Stimulated activated CD4-positive, alpha-beta T cell treated with anti-CD3 and anti-CD28 coated beads, TNF-alpha, amount 100 ng/mL, for 4 hours (primary cell): Measurements from ENCODE around the gene TROAP.
"Not testable (repeated sequence)": the region's sequence is repeated elsewhere in the genome, so short reads cannot be mapped to it uniquely, and the experiment has no call there.

ENCODE experiments used
- DNase-seq, 3 experiments: peaks; one replicate each; pipeline ENCODE4 v3.0.0-alpha.2; 2020; ENCODE audit warnings: low read depth in 3 of 3

TROAP gene, protein sequence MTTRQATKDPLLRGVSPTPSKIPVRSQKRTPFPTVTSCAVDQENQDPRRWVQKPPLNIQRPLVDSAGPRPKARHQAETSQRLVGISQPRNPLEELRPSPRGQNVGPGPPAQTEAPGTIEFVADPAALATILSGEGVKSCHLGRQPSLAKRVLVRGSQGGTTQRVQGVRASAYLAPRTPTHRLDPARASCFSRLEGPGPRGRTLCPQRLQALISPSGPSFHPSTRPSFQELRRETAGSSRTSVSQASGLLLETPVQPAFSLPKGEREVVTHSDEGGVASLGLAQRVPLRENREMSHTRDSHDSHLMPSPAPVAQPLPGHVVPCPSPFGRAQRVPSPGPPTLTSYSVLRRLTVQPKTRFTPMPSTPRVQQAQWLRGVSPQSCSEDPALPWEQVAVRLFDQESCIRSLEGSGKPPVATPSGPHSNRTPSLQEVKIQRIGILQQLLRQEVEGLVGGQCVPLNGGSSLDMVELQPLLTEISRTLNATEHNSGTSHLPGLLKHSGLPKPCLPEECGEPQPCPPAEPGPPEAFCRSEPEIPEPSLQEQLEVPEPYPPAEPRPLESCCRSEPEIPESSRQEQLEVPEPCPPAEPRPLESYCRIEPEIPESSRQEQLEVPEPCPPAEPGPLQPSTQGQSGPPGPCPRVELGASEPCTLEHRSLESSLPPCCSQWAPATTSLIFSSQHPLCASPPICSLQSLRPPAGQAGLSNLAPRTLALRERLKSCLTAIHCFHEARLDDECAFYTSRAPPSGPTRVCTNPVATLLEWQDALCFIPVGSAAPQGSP

DNA sequence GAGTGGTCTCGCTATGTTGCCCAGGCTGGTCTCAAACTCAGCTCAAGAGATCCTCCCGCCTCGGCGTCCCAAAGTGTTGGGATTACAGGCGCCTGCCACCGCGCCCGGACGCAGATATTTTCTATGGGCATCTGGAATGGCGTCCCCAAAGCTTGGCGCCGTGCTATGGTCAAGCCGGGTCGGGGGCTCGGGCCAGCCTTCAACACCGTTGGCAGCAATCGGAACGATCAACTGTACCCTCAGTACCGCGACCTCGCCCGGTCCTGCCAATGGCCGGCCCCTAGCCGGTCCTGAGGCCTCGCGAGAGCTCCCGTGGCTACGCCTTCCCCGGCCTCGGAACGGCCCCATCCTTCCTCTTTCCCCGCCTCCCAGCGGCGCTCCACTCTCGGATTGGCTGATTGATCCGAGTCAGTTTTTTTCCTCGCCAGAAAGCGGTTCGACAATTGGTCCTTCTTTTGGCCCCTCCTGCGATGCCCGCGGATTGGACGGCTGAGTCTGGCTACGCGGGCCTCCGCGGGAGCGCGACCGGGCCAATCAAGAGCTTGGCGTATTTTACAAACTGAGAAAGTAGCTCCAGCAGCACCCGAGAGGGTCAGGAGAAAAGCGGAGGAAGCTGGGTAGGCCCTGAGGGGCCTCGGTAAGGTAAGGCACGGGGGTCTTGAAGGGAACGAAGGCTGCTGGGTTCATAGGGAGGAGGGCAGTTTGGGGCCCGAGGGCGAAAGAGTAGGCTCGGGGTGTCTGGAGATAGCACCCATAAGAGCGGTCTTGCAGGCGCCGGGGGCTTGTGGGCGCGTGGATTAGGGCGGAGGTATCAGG, at the start of gene TROAP:
TSS of gene TROAP (plus strand) at position 548 of the 816 bp plus-strand sequence. CDS start 354 bp downstream, outside the sequence.
- peak; percentile 86 to 95 (median 94) for DNase-seq

DNA sequence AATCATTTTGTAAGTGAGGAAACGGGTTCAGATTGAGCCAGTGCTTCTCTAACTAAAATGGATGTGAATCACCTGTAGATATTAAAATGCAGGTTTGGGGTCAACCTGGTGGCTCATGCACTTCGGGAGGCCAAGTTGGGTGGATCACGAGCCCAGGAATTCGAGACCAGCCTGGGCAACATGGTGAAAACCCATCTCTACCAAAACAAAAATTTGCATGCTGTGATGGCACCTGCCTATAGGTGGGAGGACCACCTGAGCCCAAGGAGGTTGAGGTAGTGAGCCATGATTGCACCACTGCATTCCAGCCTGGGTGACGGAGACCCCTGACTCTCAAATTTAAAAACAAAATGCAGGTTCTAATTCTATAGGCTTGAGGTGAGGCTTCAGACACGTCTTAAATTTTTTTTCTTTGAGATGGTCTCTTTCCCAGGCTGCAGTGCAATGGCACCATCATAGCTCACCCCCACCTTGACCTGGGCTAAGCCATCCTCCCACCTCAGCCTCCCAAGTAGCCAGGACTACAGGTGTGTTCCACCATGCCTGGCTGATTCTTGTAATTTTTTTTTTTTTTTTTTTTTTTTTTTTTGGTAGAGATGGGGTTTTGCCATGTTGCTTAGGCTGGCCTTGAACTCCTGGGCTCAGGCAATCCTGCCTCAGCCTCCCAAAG, 49.2 kb upstream of the TROAP start:
- no peak for DNase-seq

DNA sequence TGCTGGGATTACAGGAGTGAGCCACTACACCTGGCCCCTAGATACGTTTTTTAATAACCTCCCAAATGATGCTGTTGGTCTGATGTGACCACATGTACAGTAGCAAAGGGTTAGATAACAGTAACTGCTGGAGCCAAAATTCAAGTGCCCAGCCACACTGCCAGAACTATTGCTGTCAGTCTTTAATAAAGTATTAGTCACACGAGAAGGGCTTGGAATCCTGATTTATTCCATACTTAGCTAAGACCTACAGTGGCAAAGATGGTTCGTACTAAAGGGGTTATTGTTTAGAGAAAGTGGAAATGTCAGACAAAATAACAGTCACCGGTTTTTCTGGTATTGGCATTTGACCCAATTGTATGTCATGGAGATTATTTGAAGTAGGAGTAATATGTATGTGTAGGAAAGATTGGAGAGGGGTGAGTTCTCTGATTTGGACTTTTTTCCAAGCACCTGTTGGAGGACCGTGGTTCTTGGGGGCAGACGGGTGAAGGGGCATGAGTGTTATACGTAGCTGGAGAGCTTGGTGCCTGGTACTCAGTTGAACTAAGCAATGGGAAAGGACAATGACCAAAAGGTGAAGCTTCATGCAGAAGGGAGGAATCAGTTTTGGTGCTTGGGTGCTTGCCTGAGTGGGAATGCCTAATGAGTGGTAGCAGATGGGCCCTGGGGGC, 48.5 kb upstream of the TROAP start:
- no peak for DNase-seq

DNA sequence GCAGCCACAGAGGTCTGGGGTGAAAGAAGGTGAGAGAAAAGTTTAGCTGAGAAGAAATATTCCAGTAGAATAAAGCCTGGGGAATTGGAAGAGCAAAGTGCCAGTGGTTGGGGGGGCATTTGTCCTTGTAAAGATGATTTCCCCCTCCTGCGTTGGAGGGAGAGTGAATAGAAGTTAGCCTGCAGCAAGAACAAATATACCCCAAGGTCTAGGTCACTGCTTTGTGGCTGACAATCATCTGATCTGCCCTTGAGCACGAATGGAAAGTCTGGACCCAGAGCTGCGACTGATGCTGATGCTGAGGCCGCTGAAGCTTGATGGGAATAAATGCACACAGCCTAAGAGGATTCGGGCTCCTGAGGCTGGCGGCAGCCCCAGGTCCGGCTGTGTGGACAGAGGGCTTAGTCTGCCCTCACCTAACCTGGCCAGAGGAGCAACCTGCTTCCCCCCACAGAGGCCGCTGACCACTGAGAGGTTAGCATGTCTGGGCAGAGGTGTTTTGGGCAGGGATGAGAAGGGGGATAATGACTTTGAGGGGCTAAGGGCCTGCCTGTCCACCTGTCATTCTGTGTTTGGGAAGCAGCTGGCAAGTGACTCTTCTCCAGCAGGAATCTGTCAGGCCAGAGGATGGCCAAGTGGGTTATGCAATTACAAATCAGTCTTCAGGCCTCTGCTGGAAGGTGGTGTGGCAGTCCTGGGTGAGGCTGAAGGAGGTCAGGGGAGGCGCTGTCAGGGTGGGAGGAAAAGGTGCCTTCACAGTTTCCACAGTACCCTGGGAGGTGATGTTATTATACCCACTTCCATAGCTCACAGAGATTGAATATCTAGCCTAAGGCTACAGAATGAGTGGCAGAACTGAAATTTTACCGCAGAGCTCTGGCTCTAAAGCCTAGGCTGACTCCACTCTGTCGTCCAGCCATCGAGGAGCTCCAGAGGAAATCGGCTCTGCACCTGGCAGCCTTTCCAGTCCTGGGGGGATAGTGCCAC, 46.5 kb upstream of the TROAP start:
- DNase-seq = no peak

GRCh38 chr12:49277466-49277865, 45.6 kb upstream of the TROAP start:
- no peak for DNase-seq

DNA sequence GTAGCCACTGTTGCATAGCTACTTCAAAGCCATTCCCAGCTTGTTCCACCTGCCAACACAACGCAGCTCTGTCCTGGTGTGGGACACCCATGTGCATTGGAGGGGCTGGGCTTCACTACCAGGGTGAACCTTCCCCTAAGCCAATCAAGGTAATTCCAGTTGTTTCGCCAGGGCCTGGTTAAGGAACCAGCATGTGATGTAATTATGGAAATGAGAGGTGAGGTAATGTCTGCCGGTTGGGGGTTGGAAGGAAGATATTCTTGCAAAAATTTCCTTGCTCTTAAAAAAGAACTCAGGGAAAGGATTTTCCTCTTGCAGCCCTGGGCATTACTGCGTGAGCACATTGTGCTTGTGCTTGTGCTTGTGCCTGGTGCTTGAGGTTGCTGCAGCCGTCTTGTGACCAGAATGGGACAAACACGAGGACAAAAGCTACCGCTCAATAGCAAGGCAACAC, 43.3 kb upstream of the TROAP start:
- DNase-seq = no peak

- DNase-seq = not testable (repeated sequence)
Observed at GRCh38 chr12:49280545-49280944, 42.5 kb upstream of the TROAP start.

DNA sequence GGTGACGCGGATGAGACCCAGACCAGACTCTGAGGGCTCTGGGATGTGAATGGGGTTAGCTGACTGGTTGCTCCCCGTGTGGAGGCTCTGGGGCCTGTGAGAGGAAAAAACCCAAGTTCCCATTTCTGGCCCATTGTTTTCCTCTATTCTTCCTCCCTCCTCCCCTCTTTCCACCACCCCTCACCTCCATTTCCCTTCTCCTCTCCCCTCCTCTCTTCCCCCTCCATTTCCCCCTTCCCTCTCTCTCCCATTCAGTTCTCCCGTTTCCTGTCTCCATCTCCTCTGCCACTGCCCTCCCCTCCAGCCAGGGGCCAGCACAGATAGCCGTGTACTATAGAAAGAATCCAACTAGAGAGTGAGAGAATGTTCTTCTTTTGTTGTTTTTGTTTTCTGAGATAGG, 40.8 kb upstream of the TROAP start:
- DNase-seq = no peak

DNA sequence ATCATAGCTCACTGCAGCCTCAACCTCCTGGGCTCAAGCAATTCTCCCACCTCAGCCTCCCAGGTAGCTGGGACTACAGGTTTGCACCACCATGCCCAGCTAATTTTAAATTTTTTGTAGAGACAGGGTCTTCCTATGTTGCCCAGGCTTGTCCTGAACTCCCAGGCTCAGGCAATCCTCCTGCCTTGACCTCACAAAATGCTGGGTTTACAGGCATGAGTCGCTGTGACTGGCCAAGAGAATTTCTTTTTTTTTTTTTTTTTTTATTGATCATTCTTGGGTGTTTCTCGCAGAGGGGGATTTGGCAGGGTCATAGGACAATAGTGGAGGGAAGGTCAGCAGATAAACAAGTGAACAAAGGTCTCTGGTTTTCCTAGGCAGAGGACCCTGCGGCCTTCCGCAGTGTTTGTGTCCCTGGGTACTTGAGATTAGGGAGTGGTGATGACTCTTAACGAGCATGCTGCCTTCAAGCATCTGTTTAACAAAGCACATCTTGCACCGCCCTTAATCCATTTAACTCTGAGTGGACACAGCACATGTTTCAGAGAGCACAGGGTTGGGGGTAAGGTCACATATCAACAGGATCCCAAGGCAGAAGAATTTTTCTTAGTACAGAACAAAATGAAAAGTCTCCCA, 40.2 kb upstream of the TROAP start:
- not testable (repeated sequence) for DNase-seq

DNA sequence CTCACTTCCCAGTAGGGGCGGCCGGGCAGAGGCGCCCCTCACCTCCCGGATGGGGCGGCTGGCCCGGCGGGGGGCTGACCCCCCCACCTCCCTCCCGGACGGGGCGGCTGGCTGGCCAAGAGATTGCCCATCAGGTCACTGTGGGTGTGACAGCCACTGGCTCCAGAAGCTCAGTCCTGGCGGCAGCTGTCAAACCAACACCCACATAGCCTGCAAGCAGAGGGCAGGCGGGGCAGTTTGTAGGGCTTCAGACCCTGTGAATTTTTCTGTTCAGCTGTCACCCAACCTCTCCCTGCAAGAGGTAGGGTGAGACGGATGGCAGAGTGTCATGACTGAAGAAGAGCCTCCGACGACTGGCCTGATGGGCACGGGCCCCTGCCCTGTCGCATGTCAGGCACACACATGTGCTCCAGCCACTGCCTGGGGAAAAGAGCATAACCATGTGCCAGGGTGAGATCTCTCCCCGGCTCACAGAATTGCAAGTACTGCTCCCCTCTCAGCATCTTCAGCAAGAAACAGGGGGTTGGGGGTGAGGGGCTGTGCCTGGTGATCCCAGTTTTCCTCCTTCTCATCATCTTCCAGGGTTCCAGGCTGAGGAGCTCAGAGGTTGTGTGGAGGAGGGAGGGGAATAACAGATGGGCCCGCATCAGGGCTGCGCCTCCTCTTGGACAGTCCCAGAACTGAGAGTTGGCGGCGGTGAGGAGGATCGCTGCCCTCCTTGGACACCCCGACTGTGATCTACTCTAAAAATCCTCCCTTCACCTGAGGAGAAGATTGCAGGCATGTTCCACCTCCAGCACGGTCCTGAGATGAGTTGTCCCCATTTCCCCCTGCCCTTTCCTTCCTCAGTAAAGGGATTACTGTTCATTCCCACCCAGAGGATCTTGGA, 39.3 kb upstream of the TROAP start:
- no peak for DNase-seq

GRCh38 chr12:49284672-49285071, 38.4 kb upstream of the TROAP start:
- DNase-seq = no peak

DNA sequence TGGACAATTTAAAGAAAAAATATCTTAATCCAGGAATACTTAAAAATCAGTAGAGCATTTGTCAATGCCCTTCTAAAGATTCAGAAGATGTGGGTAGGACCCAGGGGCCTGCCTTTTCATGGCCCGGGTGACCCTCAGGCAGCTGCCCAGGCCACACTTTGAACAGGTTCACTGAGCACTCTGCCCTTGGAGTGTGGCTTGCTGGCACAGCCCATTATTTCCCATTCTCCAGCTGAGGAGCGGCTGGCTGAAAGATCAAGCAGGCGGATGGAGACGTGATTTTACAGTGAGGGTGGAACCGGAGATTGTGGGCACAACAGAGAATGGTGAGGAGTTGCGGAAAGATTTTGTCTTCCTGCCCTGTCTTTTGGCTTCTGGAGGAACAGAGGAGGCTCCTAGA, 35.2 kb upstream of the TROAP start:
- DNase-seq = no peak

- DNase-seq = peak in 2 of 3 experiments; percentile 27 to 48
Observed at GRCh38 chr12:49288412-49288853, 34.6 kb upstream of the TROAP start.

GRCh38 chr12:49288922-49289555, 34.0 kb upstream of the TROAP start:
- no peak for DNase-seq

DNA sequence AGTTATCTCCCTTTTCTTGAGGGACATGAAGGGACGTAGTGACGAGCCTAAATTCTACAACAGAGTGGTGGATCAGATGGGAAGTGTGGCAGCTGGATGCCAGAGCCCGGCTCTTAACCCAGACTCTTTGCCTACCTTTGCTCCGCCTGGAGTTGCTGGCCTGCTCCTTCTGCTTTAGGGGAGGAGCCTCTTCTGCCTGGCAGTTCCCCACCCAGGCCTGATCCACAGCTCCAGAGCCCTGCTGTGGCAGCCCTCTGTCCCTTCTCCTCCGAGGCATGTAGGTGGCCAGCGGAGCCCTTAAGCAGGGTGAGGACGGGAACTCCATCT, 30.4 kb upstream of the TROAP start:
- DNase-seq = no peak

DNA sequence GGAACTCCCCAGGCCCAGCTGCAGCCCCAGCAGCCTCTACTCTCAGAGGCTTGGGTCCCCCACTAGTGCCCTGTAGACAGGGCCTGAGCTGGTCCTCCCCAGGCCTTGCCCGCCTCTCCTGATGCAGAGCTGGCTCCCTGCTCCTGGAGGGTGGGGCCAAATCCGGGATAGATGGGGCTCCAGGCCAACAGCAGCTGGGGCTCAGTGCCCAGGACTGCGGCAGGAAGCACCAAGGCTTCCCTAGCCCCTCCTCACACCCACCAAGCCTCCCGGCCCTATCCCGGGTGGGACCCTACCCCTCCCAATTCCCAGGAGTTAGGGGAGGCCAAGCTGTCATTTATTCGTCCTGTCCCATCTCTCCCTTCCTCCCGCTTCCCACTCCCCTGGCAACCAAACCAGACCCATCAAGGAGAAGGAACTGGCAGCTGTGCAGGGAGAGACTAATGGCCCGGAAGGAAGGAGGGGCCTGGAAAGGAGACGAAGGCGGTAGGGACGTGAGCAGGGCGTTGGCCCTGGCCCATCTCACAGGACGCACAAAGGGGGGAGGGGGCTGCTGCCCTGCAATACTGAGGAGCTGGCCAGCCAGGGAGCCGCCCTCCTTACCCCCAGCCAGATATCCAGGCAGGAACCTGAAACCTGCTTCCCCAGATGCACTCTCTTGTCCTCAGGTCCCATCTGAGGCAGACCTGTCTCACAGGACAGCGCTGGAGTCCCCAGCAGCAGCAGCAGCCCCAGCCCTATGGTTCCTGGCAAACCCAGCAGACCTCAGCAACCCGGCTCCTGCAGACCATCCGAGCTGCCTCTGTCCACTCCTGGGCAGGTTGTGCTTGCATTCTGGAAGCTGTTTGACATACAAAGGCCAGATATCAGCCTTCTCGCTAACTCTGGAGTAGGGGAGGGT, 29.7 kb upstream of the TROAP start:
- DNase-seq = no peak
